ENCODE results near the gene CRADD.
"Not testable (repeated sequence)": the region's sequence is repeated elsewhere in the genome, so short reads cannot be mapped to it uniquely, and the experiment has no call there.

The CRADD gene

DNA sequence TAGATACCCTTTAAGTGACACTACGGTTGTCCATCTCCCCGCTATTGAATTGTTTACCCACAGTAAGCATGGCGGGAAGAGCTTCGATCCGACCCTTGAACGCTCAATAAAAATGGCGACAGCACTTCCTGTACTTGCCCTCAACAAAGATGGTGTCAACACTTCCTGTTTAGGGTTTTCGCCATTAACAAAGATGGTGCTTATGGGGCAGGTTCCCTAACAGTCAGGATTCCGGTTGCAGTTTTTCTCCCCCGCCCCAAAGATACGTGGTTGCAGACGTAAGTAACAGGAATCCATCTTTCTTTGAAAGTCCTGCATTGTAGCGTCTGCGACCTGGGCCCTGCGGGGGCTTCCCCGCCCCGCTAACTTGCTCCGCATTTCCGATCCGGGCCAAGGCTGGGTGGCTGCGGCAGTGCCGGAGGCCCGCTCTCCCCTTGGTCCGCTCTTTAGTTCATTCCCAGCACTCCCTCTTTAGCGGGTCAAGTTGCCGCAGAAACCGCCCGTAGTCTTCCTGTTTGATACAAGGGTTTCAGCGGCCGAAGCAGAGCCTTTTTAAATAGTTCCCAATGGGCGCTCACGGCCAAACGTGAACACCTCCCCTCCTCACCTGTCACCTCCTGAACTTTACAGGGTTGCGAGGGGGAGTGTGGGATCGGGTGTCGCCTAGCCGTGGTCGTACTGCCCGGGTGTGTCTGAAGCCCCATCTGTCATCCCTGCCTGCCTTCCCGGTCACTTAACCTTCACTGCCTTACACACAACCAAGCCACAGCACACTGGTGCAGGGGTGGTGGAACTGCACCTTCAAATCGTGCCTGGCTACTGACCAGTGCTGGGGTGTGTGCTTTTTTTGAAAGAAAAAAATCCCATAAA, at the start of gene CRADD:
Gene CRADD, plus strand, starts transcription at position 181 of the 870 bp plus-strand sequence.
- peak; percentile 68 for DNase-seq

DNA sequence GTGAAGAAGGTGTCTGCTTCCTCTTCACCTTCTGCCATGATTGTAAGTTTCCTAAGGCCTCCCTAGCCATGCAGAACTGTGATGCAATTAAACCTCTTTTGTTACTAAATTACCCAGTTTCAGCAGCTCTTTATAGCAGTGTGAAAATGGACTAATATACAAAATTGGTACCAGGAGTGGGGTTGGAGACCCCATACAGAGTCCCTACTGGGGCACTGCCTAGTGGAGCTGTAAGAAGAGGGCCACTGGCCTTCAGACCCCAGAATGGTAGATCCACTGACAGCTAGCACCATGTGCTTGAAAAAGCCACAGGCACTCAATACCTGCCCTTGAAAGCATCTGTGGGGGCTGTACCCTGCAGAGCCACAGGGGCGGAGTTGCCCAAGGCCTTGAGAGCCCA, 44.8 kb upstream of the CRADD start:
- no peak for DNase-seq

DNA sequence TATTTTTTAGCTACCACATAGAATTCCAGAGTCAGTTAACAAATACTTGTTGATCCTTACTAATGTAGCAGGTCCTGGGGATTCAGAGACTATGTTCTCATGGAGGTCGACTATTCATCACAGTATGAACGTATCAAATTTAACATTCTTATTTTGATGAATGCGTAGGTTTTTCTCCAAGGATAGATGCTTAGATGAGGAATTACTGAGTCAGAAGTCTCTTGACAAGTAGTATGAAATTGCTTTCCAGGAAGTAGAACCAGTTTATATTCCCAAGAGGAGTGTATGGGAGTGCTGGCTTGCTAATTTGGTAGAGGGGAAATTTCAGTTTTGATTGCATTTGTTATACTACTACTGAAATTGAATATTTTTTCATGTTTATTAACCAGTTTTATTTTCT, 42.8 kb upstream of the CRADD start:
- no peak for DNase-seq

DNA sequence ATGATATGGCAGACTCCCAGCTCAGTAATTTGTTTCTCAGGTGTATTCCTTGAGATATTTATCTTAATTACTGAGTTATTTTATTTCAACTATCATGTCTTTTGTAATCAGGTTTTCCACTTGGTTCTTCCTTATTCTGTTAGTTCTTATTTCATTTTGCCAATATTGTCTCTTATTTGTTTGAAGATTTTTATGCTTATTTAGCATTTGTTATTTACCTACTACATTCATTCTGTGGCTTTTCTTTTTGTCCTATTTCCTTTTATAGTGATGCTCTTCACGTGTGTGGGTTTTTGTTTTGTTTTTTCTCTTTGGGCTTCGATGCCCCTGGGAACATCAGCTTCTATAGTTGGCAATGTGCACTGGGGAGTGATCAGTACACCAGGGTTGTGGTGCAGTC, 40.5 kb upstream of the CRADD start:
- no peak for DNase-seq

DNA sequence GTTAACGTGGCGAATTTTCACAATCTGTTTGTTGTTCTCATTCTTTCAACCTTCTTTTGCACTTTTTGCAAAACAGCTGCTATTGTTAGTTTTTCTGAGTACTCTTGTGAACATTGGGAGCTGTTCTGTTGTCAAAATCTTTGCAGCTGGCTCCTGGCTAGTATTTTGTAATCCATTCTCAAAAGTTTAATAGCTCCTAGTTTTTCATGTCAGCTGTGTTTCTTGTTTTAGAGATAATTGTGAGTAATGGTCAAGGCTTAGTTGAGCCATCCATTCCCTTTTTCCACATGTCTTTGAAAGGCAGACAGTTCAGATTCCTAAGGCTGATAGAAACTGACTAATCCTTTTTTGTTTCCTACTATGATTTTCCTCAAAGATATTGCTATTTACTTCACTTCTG, 39.1 kb upstream of the CRADD start:
- no peak for DNase-seq

- no peak for DNase-seq
Observed at GRCh38 chr12:93638954-93639353, 38.2 kb upstream of the CRADD start.

DNA sequence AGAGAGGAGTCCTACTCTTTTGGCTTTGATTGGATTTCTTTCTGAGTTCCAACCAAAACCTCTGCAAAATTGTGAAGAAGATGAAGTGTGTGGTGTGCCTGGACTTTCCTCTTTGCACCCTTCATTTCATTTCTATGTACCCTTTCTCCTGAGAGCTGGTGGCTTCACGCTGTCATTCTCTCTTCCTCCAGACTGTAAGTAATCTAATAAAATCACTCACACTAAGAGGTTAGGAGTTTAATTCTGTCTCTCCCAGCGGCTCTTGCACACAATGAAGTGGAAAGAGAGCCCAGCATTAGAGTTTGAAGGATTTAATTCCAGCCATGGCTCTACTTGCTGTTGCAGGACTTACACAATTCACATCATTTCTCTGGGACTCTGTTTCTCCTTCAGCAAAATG, 37.8 kb upstream of the CRADD start:
- DNase-seq: no peak

GRCh38 chr12:93641380-93641779, 35.8 kb upstream of the CRADD start:
- DNase-seq: not testable (repeated sequence)

DNA sequence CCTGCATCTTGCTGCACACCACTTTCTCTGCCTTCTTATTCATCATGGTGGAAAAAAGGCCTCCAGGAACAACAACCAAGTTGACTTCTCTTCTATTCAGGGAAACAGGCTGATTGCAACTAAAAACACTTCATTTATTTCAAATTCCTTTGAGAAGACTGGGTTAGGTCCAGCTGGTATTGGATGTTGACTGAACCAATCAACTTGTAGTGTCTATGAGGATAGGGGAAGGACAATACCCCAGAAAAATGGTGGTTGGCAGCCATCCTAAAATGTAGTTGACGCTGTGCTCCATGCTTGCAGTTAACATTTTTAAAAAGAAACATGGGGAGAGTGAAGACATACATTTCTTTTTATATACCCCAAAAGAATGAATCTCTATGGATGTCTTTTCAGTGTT, 34.4 kb upstream of the CRADD start:
- DNase-seq: no peak

DNA sequence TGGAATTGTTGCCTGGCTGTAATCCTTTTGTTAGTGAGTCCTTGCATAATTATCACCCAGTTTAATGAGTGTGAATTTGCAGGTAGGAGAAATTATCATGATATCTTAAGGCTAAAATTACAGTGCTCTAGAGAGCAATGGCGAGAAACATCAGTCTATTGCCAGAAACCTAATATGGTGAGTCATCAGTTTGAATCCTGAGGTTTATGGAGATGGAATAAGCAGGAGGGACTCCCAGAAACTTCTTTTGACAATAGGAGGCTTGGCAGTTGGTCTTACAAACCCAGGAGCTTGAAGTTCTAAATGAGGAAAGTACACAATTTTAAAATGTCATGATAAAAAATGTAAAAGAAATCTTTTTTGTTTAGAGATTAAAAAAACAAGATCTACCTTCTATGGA, 31.5 kb upstream of the CRADD start:
- DNase-seq: no peak

DNA sequence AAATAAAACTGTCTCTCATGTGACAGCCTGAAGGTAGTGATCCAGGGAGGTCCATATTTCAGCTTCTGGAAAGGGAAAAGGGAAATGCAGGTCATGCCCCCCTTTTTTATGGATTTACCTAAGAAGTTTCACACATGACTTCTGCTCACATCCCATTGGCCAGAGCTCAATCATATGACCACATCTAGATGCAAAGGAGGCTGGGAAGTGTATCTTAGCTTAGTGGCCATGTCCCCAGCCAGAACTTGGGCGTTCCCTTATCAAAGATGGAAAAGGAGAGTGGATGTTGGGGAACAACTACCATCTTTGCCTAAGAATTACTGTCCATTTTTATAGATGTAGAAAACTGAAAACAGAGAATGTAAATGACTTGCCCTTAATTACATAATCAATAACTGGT, 26.5 kb upstream of the CRADD start:
- no peak for DNase-seq

- no peak for DNase-seq
Observed at GRCh38 chr12:93653079-93653478, 24.1 kb upstream of the CRADD start.

- DNase-seq: no peak
Observed at GRCh38 chr12:93653712-93654111, 23.5 kb upstream of the CRADD start.

GRCh38 chr12:93654421-93654820, 22.8 kb upstream of the CRADD start:
- no peak for DNase-seq

- no peak for DNase-seq
Observed at GRCh38 chr12:93657071-93657470, 20.1 kb upstream of the CRADD start.

- DNase-seq: no peak
Observed at GRCh38 chr12:93661021-93661420, 16.2 kb upstream of the CRADD start.

- no peak for DNase-seq
Observed at GRCh38 chr12:93663006-93663728, 14.0 kb upstream of the CRADD start.

DNA sequence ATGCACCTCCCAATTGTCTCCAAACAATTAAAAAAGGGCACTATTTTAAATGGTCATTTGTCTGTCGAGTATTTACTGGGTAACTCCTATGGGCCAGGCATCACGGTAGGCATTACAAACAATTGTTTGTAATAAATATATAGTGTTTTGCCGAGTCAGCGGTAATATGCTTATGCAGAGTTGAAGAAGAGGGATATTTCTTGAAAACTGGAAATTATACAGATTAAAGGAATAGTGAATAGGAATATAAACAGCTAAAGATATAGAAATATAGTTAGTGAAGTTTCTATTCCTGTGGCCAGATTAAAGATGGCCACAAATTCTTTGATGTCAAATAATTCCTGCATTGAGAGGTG, 13.5 kb upstream of the CRADD start:
- no peak for DNase-seq

GRCh38 chr12:93664573-93665138, 12.5 kb upstream of the CRADD start:
- DNase-seq: no peak

DNA sequence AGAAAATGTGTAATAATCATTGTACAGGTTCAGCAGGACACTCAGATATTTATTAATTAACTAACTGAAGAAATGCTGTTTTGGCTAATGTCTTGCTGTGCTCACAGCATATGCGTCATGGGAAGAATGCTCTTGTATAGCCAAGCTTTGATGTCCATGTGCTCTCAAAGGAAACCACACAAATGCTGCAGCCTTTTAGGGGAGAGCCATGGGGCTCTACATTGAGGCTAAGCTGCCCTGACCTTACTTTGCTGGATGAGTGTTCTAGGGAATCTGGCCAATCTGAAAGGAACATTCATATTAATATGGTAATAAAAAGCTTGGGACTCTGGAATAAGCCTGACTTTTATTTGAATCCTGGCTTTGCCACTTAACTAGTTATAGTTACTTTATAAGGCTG, 9.5 kb upstream of the CRADD start:
- no peak for DNase-seq

DNA sequence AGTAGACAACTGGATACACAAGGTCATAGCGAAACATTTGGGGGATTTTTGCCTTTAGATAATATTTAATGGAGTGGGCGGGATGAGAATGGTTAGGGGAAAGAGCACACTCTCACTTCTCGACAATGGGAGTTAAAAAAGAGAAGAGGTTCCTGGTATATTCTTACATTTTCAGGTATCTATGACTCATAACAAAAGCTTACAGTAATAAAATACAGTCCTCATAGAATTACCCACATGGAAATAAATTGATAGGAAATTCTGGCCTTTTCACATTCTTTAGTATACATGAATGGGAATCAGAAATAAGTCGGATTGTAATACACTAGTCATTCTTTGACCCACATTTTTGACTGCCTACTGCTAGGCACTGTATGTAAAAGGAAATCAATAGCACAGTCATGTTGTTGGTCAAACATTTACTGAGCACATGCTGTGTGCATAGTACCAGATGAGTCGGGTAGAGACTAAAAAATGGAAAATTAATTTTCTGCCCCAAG, 8.2 kb upstream of the CRADD start:
- no peak for DNase-seq

GRCh38 chr12:93669452-93669851, 7.7 kb upstream of the CRADD start:
- DNase-seq: no peak

- no peak for DNase-seq
Observed at GRCh38 chr12:93670104-93670503, 7.1 kb upstream of the CRADD start.

- DNase-seq: no peak
Observed at GRCh38 chr12:93671044-93671443, 6.1 kb upstream of the CRADD start.
